Femur (tissue), 1 donor: ENCODE measurements around the gene CCDC102B.
A peak's percentile ranks its signal among the peaks of the same experiment; 100 is the strongest.
"Not testable (repeated sequence)": the region's sequence is repeated elsewhere in the genome, so short reads cannot be mapped to it uniquely, and the experiment has no call there.

ENCODE experiments used
- DNase-seq: peaks from one replicate; pipeline ENCODE4 v3.0.0-alpha.2; 2017

The CCDC102B gene

DNA sequence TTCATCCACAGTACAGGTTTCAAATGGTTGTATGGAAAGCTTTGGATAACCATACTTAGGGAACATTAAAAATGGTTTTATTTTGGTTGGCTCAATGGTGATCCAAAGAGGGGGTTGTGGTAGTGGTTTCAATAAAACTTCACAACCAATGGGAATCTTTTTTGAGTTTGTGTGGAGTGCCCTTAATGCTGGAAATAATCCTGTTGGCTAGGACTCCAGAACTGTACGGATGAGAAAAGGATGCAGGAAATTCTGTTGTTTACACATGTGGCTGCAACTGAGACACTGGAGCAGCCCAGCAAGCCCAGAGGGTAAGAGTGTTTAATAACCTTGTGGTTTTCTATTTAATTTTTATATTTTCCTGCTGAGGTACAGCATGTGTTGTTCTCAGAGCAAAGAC is at the start of gene CCDC102B:
TSS of gene CCDC102B (plus strand) at position 210 of the 400 bp plus-strand sequence. CDS start 38,684 bp downstream, outside the sequence.
- DNase-seq: peak; percentile 20

DNA sequence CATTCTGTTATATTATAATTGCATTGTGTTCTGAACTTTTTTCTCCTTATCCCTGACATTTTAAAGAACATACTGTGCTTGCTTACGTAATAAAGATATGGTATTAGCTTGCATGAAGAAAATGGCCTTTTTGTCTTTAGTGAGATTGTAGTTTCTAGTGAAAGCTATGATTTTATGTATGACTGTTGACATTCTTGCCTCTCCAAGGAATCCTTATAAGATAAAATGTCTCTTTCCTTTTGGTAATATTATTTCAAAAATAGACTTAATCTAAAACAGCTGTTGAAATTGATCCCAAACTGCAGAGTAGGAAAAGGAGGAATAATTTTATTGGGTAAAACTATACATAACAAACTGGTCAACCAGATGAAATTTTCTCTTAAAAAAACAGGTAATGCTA is 40.8 kb upstream of the CCDC102B start:
- DNase-seq: no peak

DNA sequence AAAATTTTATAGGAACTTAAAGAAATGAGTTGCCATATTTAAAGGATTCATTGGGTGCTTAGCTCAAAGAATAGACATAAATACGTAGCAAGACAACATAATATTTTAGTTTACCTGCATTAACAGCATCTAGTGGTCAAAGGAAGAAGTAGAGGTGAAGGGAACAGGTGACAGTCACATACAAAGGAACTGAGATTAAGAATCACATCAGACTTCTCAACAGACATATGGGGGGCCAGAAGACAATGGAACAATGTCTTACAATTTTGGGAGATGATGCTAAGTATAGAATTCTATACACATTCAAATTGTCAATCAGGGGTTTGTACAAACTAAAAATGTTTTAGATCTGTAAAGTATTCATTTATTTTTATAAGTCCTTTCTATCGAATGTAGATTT is 38.6 kb upstream of the CCDC102B start:
- no peak for DNase-seq

DNA sequence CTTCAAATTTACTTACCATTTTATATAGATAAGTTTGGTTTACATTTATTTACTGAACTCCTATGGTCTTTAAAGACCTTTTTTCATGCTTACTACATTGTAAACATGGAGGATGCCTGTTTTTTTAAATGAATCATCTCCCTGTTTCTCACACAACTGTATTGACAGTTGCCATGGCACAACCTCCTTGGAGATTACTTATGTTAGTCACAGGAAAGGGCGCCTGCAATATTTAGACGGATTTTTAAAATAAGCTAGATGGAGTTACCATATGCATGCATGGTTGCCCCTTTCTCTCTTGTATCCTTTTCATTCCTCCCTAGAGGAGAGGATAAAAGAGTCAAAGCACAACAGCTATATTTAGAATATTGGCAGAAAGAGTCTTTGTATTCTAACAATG is 34.8 kb upstream of the CCDC102B start:
- no peak for DNase-seq

DNA sequence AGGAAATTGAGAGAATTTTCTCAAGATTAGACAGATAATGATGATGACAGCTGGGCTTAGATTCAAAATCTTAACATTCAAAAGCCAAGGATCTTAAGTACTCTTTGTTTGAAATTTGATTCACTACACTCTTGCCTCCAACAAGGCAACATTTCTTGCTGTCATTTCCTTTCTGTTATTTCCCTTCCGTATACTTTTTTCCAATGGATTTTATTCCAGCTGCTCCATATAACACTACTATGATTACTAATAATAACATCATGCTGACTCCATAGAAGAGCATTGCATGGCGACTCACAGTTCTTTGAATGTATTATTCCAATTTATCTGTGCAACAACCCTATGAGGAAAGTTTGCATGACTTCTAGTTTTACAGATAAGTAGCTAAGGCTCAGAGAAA is 33.9 kb upstream of the CCDC102B start:
- no peak for DNase-seq

DNA sequence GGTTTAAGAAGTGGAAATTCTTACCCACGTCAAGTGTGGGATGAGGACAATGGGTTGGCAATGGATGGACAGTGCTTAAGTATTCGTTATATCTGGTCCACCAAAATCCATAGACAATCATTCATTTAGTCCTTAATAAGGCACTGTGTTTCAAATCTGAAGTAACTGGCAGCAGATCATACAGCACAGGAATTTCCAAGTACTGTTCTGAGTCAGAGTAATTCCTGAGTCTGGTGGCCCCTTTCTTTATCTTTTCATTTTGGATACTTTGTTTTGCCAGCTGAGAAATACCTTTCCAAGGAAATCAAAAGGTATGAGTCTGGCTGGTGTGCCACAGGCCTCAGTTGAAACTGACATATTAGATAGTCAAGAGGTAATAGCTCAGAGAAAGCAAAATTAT is 31.4 kb upstream of the CCDC102B start:
- no peak for DNase-seq

DNA sequence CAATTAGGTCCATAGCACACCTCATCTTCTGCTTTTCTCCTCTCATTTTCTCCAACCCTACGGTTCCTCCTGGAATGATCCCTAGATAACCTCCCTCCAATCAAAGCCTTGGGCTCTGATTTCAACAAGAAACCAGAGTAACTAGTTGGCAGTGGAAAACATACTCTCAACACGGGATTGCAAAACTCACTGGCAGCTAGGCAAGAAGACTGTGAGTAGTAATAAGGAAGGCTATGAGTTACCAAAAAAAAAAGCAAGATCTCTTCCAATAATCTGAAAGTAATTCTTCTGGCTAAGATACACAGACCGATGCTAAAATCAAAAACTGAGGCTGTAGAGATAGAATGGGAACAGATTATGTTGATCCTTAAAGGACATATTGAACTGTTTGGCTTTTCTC is 28.4 kb upstream of the CCDC102B start:
- no peak for DNase-seq

DNA sequence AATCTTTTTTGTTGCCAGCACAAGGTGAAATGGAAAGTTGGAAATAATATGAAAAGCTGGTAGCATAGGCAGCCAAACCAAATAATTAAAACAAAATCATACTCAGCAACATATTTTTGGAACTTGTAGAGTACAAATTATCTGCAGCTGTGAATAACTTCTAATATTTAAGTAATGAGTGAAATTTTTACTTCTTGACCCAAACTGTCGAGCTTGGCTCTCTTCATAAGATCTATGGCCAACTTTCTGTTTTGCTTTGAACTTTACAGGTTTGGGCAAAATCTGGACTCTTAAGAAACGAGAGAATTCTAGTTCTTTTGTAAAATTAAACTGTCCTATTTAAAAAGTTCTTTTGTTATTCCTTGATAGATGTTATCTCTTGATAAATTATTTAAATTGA is 25.6 kb upstream of the CCDC102B start:
- no peak for DNase-seq

DNA sequence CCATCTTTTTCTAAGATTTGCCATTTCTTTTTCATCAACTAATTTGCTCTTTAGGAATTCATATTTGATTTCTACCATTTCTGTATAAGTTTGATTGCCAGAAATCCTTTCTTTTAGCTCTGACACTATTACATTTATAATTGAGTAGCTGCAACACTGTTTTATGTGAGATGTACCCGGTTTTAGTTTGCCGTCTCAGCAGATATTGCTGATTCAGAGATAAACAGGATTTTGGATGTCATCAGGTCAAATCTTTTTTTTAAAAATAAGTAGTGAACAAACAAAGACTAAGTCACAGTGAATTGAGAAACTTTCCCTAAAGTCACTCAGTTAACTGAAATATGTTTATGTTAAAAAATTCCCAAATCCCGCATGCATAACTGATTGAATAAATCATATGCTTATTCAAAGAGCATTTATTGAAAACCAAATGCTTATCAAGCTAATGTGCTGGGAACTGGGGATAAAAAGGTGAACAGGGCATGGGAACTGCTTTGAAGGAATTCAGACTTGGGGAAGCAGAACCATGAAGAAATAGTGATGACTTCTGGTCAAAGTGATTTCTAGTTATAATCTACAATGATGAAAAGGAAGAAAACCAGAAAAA is 19.5 kb upstream of the CCDC102B start:
- DNase-seq: no peak

DNA sequence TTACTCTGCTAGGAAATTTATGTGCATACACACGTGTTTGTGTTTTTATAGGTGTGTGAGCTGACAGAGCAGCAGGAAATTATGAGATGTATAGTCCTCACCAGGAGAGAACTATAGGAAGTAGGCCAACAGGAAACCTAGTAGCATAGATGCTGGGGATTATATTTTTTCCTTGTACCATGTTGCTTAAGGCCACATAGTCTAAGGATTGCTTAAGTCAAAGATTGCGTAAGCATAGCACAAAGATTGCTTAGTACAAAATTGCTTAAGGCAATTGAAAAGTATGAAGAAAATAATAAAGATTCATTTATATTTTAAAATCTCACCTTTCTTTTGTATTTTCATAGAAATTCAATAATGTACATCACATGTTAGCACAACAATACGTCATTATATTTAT is 18.7 kb upstream of the CCDC102B start:
- DNase-seq: no peak

DNA sequence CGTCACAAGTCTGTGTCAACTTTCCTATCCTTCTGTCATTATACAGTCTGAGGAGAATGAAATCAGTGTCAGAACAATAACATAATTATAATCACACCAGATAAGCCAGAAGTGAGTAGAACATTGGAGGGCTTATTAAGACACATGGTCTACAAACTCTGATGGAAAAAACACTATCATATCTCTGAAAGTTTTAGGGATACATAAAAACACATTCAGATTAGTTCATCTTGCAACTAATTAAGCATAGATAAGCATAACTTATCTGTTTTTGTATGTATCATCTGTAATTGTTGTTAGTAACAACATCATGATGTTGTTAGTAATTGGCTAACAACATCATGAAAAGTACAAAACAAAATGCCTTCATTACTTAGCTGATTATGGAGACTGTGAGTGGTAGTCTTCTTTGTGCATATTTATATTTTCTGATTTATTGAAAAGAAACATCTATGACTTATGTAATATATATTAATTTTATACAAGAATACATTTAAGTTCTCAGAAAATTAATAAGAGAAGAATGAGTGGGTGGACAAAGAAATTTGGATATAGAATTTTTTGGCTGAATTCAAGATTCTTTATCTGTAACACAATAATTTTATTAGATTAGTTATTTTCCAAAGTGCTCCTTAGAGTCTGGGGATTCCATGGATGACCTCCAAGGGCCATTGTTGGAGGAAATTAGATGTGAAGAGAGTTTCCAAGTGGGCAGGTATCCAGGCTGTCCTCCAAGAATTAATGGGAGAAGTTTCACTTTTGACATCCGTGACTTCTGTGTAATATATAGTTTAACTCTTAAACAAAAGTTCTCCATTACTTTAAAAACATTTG is 16.9 kb upstream of the CCDC102B start:
- DNase-seq: peak; percentile 41

DNA sequence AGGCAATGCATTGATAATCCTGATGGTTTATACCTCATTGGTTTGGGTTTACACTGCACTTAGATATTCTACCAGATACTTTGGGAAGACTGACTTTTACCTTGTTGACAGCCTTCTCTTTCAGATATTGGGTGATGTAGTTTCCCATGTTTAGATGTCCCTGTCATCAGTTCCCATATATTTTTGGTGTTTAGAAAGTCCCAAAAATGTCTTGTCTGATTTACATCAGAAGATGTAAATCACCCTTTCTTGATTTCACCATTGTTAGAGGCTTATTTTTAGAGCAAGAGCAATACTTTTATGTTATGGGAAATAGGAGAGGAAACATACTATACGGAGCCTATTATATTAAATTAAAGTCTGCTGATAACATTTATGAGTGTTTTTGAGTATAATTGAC is 14.4 kb upstream of the CCDC102B start:
- DNase-seq: no peak

DNA sequence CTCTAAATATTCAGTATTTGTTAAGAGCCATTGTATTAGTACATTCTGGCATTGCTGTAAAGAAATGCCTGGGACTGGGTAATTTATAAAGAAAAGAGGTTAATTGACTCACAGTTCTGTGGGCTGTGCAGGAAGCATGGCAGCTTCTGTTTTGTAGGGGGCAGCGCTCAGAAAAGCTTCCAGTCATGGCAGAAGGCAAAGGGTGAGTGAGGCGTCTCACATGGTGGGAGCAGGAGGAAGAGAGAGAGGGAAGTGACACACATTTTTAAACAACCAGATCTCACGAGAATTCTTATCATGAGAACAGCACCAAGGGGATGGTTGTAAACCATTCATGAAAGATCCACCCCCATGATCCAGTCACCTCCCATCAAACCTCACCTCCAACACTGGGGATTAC is 13.8 kb upstream of the CCDC102B start:
- DNase-seq: no peak

DNA sequence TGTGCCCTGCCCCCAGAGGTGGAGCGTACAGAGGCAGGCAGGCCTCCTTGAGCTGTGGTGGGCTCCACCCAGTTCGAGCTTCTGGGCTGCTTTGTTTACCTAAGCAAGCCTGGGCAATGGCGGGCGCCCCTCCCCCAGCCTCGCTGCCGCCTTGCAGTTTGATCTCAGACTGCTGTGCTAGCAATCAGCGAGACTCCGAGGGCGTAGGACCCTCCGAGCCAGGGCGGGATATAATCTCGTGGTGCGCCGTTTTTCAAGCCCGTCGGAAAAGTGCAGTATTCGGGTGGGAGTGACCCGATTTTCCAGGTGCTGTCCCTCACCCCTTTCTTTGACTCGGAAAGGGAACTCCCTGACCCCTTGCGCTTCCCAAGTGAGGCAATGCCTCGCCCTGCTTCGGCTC is 7.6 kb upstream of the CCDC102B start:
- not testable (repeated sequence) for DNase-seq

DNA sequence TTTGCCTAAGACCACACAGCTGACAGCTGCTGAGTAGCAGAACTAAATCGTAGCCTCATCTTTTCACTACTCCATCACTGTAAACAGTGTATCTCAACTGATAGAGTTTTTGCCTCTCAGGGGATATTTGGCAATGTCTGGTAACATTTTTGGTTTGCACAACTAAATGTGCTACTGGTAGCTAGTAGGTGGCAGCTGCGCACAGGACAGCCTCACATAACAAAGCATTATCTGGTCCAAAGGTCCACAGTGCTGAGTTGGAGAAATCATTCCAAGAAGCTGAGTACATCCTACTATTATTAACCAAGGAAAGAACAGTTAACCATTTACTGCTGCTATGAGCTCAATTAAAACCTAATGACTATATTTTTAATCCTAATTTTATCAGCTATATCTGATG is 6.1 kb upstream of the CCDC102B start:
- no peak for DNase-seq

DNA sequence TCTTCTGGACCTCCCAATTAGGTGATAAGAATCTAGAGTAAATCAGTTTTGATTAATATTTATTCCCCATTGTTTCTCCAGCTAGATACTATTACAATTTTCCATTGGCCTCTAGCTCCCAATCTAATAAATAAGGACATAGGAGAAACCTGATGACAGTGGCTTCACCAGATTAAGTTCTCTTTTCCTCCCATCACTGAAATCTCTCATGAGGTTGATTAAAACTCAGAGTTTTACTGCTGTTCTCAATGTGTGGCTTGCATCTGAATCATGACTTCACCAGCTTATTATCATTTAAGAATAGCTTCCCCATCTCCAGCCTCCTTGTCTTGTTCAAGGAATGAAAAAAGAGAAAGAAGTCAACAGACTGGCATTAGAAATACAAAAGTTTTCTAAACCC is 3.9 kb upstream of the CCDC102B start:
- DNase-seq: no peak

DNA sequence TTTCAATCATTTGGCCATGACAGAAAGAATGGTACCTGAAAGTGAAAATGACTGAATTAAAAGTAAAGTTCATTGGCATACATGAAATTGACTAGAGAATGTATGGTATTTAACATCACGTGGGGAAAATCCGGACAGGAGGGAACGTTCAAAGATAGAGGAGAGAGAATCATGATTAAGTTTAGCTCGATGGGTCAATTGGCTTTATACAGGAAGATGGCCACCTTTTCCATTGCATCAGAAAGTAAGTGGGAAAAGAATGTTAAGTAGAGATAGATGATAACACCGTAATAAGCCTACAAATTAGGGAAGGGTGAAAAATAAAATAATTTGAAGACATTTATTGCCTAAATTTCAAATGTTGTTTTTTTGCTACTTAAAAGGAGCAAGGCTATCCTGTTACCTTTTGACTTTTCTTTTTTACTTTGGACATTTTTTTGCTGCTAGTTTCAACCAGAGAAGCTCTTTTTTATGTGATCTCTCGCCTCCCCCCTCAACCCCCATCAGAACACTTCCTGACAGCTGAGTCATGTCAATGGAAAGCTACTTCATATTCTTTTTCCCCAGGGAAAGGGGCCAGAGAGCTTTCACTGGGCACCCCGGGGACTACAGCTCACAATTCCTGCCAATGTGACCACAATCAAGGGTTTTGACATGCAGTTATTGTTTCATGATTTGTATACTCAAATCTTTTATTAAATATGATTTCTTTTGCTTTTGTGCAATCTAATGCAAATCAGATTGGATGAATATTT is 767 bp upstream of the CCDC102B start:
- DNase-seq: peak; percentile 25

DNA sequence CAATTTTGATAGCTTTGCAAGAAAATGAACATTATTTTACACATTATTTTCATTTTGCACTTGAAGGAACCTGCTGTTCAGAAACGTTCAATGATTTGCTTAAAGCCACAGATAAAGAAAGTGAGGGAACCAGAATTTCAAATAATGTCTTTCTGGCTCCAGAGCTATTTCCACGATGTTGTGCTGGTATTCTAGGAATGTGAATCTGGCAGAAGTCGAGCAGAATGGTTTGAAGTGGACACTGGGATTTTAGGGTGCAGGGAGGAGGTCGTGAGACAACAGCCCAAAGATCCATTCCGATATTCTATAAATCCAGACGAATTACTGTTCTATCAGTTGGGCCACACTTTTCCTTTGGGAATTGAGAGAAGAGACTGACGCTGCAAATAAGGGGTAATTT is 2.2 kb downstream of the CCDC102B start:
- no peak for DNase-seq

DNA sequence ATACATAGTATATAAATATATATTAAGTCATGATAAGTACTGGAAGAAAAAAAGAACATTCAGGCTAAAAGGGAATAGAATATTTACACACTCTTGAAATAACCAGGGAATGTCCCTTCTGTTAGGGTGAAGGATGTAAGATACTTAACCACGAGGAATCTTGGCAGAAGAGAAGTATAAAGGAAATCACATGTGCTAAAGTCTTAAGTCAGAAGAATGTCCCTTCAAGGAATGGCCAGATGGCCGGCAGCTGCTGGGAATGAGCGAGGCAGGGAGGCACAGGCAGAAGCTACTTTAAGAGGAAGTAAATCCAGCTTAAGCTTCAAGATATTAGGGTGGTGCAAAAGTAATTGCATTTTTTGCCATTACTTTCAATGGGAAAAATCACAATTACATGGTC is 5.5 kb downstream of the CCDC102B start:
- DNase-seq: peak; percentile 78

DNA sequence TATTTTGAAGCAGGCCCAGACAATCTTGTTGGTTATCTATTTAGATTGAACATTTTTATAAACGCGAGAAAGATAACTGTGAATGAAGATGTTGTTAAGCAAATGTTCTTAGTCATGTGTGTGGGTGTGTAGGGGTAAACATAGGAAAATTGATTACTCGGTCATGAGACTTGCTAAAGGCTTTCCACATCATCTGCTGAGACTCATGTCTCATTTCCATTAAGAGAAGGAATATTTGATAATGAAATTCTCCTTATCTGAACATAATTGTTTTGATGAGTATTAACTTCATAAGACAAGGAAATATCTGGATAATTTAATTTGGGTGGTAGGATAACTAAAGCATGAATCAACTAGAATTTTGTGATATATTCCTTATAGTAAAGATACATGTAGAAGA is 19.7 kb downstream of the CCDC102B start:
- no peak for DNase-seq

DNA sequence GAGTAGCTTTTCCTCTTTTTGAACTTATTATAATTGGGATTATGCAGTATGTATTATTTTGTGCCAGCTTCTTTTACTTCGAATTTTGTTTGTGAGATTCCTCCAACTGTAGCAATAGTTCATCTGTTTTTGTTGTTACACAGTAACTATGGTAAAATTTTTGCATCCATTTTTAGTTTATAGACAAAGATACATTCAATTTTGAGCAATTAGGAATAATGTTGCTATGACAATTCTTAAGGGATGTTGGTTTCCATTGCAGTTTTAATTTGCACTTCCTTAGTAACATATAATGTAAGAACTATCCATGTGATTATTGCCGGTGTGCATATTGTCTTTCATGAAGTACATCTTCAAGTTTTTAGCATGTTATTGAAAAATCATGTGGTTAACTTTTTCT is 20.7 kb downstream of the CCDC102B start:
- DNase-seq: no peak

DNA sequence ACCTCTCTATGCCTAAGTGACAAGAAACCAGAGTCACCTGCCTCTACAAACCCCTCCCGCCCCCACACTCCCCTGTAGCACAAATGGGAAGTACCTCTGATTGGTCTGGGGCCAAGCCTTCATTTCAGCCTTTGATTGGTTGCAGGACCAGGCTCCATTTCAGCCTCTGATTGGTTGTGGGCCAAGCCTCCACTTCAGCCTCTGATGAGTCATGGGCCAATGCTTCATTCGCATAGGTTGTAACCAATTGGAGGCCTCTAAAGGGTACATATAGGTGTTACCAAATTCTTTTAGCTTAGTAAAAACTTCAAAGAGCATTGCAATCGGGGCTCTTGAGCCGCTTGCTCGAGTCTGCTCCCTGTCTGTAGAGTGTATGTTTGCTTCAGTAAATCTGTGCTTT is 25.0 kb downstream of the CCDC102B start:
- no peak for DNase-seq

DNA sequence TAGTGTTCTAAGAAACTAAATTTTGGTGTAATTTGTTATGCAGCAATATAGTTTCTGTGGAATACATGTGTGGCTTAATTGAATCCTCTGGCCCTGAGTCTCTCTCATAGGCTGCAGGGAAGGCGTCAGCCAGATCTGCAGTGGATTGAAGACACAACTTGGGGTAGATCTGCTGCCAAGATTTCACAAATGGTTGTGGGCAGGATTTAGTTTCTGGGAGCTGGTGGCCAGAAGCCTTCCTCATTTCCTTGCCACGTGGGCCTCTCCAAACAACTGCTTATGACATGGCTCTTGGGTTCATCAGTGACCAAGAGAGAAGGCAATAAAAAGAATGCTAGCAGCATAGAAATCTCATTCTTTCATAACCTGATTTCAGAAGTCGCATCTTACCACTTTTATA is 28.2 kb downstream of the CCDC102B start:
- DNase-seq: no peak
